Right lobe of liver (tissue), 6 donors: ENCODE results near the gene PPP1R27. TPM values are rescaled to one million over a fixed set of nuclear protein-coding genes. Genes with fewer than 3 reads are reported as not detected.

Experiments used
- ATAC-seq, 4 donors: fragments of 200-7000 bp; cut with Tn5 transposase; one replicate each; pipeline ENCODE4 v1.9.1; 2020; ENCODE audit warnings: mild to moderate bottlenecking in 4 of 4, moderate library complexity in 4 of 4
- DNase-seq, 3 donors: peaks; one replicate each; pipeline ENCODE4 v3.0.0-alpha.2; 2020
- H3K27ac ChIP-seq, 3 donors: fragments of 200-600 bp; one replicate each; pipeline ENCODE4 v1.8.0; 2022
- H3K27me3 ChIP-seq, 2 donors: fragments of 200-600 bp; one replicate each; pipeline ENCODE4 v1.8.0; 2022
- H3K36me3 ChIP-seq, 4 donors: fragments of 200-600 bp; sonication (generic) in 1 of 4; one replicate each; pipeline versions ENCODE4 v1.5.1 to v1.8.0; 2017 to 2022; ENCODE audit warnings: control low read depth in 1 of 4
- H3K4me1 ChIP-seq, 4 donors: fragments of 200-600 bp; sonication (generic) in 1 of 4; one replicate each; pipeline versions ENCODE4 v1.5.1 to v1.8.0; 2017 to 2022; ENCODE audit warnings: control low read depth in 1 of 4
- H3K4me3 ChIP-seq, 3 donors: fragments of 200-600 bp; one replicate each; pipeline ENCODE4 v1.8.0; 2022
- H3K9me3 ChIP-seq, 4 donors: fragments of 200-600 bp; sonication (generic) in 1 of 4; one replicate each; pipeline versions ENCODE4 v1.5.1 to v1.8.0; 2017 to 2022; ENCODE audit warnings: control low read depth in 1 of 4
- CTCF ChIP-seq, 4 donors: fragments of 200-600 bp in 3 of 4; fragments of 450-650 bp in 1 of 4; IDR thresholded peaks; one replicate each; pipeline versions ENCODE4 v1.5.1 to v1.8.0; 2016 to 2022; ENCODE audit warnings: antibody characterized with exemption in 4 of 4, mild to moderate bottlenecking in 2 of 4
- POLR2A ChIP-seq: fragments of 450-650 bp; IDR thresholded peaks from one replicate; pipeline ENCODE4 v1.6.1; 2017; ENCODE audit warnings: antibody characterized with exemption, mild to moderate bottlenecking
- WGBS: methylation state at CpG from one replicate; pipeline ENCODE4 v1.1.6; 2018; ENCODE audit warnings: low coverage, low lambda C conversion rate; ENCODE audit not compliant: insufficient coverage; ENCODE audit errors: missing lambda C conversion rate; 5-methylcytosine and 5-hydroxymethylcytosine counted together
- intact Hi-C, 2 donors: fragments of 100-400 bp; cut with DNase I; formaldehyde crosslinking; loops; one replicate each; pipeline versions ENCODE4 v1.11.2 to v1.14.1; 2022
- total RNA-seq, 6 experiments: library from RNA; depleted of rRNA in 2 of 6; stranded (reverse); fragments of >200 nt in 2 of 6; fragmentation: NEBNext Ultra II Directional in 3 of 6; extraction: Animal tissue kit (Norgen Biotek cat#: 25700) in 3 of 6; gene quantifications; one replicate each; pipeline versions ENCODE4 v1.1.0 to v1.2.4, GENCODE V29; 2016 to 2023
- donor health status: DM: no; HTN: yes; CAD: no.
- donor health status: DM: no; HTN: no; CAD: no.
- donor health status: DM: no; HTN: no; CAD: no.
- donor health status: DM: no; HTN: yes; CAD: no.
- donor health status: DM: no; HTN: yes; CAD: no.

Gene PPP1R27
- total RNA-seq, 6 experiments from 2014 or later, result 0.27 to 0.62 (median 0.40) TPM; not detected in 3

- no peaks in the 10 kb centered on the region for H3K9me3 ChIP-seq
- H3K4me1 ChIP-seq, result no peaks in the 10 kb centered on the region
- intact Hi-C loops, result no loop called here
- WGBS, result 90% methylated on average over 2 of the region's 3 CpGs
- H3K36me3 ChIP-seq, result no peaks in the 10 kb centered on the region
- H3K4me3 ChIP-seq, result no peak overlapping the region
- ATAC-seq, result no peak
- TF ChIP-seq POLR2A, result no peak
- TF ChIP-seq CTCF (IDR thresholded peaks at IDR 0.05), result no peak
- H3K27ac ChIP-seq, result no peak overlapping the region
- H3K27me3 ChIP-seq, result no peaks in the 10 kb centered on the region
- no peak for DNase-seq
These were observed 40.8 kb downstream of the PPP1R27 start for GRCh38 chr17:81794074-81794476.

GRCh38 chr17:81792675-81793615 lies 41.9 kb downstream of the PPP1R27 start:
- DNase-seq (no peak), ATAC-seq (no peak)
- intact Hi-C loops, result no loop called here
- H3K27me3 ChIP-seq, result no peaks in the 10 kb centered on the region
- TF ChIP-seq CTCF (IDR thresholded peaks at IDR 0.05) (no peak), POLR2A (no peak)
- H3K4me3 ChIP-seq, result no peak overlapping the region
- 77% methylated on average over 7 of the region's 8 CpGs for WGBS
- H3K4me1 ChIP-seq, result no peaks in the 10 kb centered on the region
- no peak overlapping the region for H3K27ac ChIP-seq
- no peaks in the 10 kb centered on the region for H3K36me3 ChIP-seq
- H3K9me3 ChIP-seq, result no peaks in the 10 kb centered on the region

Other genes starting within 250 kb of the PPP1R27 start
- gene NPLOC4, start 197.9 kb downstream of the PPP1R27 start, total RNA-seq, result 10 to 100 TPM; 46.5 to 63.2 (median 55.8) TPM
- 1 to 10 TPM in 1 of 6 experiments, under 1 TPM in 5; 0.18 to 1.2 (median 0.62) TPM for gene TSPAN10, start 197.9 kb downstream of the PPP1R27 start, total RNA-seq
- under 1 TPM in 4 of 6 experiments, not detected in 2; 0.40 to 0.93 (median 0.68) TPM for gene PDE6G, start 178.5 kb downstream of the PPP1R27 start, total RNA-seq
- gene OXLD1, start 168.4 kb downstream of the PPP1R27 start, total RNA-seq, result 10 to 100 TPM in 5 of 6 experiments, 1 to 10 TPM in 1; 8.3 to 24.3 (median 14.6) TPM
- 10 to 100 TPM in 1 of 6 experiments, 1 to 10 TPM in 5; 5.5 to 35.0 (median 6.5) TPM for gene CCDC137, start 168.3 kb downstream of the PPP1R27 start, total RNA-seq
- gene ARL16, start 151.3 kb downstream of the PPP1R27 start, total RNA-seq, result 10 to 100 TPM in 4 of 6 experiments, 1 to 10 TPM in 2; 5.3 to 16.8 (median 11.1) TPM
- gene HGS, start 151.0 kb downstream of the PPP1R27 start, total RNA-seq, result 10 to 100 TPM; 30.6 to 46.3 (median 37.3) TPM
- gene MRPL12, start 131.7 kb downstream of the PPP1R27 start, total RNA-seq, result 100 to 1,000 TPM in 2 of 6 experiments, 10 to 100 TPM in 4; 43.8 to 119 (median 59.3) TPM
- 10 to 100 TPM; 35.6 to 92.0 (median 72.7) TPM for gene SLC25A10, start 122.8 kb downstream of the PPP1R27 start, total RNA-seq
- gene GCGR, start 30.9 kb downstream of the PPP1R27 start, total RNA-seq, result 100 to 1,000 TPM in 2 of 6 experiments, 10 to 100 TPM in 4; 39.5 to 146 (median 68.5) TPM
- gene MCRIP1, start 1.8 kb downstream of the PPP1R27 start, total RNA-seq, result 10 to 100 TPM; 19.0 to 32.6 (median 25.7) TPM
- gene P4HB, start 25.5 kb upstream of the PPP1R27 start, total RNA-seq, result 1,000 to 10,000 TPM in 5 of 6 experiments, 100 to 1,000 TPM in 1; 856 to 5,039 (median 1,455) TPM
- gene ARHGDIA, start 36.3 kb upstream of the PPP1R27 start, total RNA-seq, result 100 to 1,000 TPM in 5 of 6 experiments, 10 to 100 TPM in 1; 92.4 to 162 (median 137) TPM
- gene ALYREF, start 56.5 kb upstream of the PPP1R27 start, total RNA-seq, result 10 to 100 TPM; 11.6 to 20.3 (median 18.8) TPM
- 100 to 1,000 TPM in 1 of 6 experiments, 10 to 100 TPM in 5; 54.3 to 101 (median 73.3) TPM for gene ANAPC11, start 56.7 kb upstream of the PPP1R27 start, total RNA-seq
- 1 to 10 TPM in 2 of 6 experiments, under 1 TPM in 2, not detected in 2; 0.12 to 1.5 (median 0.87) TPM for gene NPB, start 67.2 kb upstream of the PPP1R27 start, total RNA-seq
- gene PCYT2, start 76.3 kb upstream of the PPP1R27 start, total RNA-seq, result 100 to 1,000 TPM in 1 of 6 experiments, 10 to 100 TPM in 5; 63.5 to 103 (median 89.3) TPM
- gene SIRT7, start 83.1 kb upstream of the PPP1R27 start, total RNA-seq, result 10 to 100 TPM in 4 of 6 experiments, 1 to 10 TPM in 2; 7.4 to 15.0 (median 12.2) TPM
- gene MAFG, start 92.7 kb upstream of the PPP1R27 start, total RNA-seq, result 10 to 100 TPM in 2 of 6 experiments, 1 to 10 TPM in 4; 7.4 to 12.9 (median 9.2) TPM
- gene PYCR1, start 102.2 kb upstream of the PPP1R27 start, total RNA-seq, result 10 to 100 TPM in 1 of 6 experiments, 1 to 10 TPM in 5; 3.2 to 10.6 (median 5.1) TPM
- gene MYADML2, start 112.2 kb upstream of the PPP1R27 start, total RNA-seq, result not detected
- 1 to 10 TPM; 1.2 to 7.6 (median 3.0) TPM for gene NOTUM, start 126.1 kb upstream of the PPP1R27 start, total RNA-seq
- 10 to 100 TPM; 24.4 to 55.6 (median 32.9) TPM for gene ASPSCR1, start 142.6 kb upstream of the PPP1R27 start, total RNA-seq
- 10 to 100 TPM; 27.3 to 81.1 (median 47.8) TPM for gene CENPX, start 187.8 kb upstream of the PPP1R27 start, total RNA-seq
- gene LRRC45, start 188.3 kb upstream of the PPP1R27 start, total RNA-seq, result 10 to 100 TPM in 3 of 6 experiments, 1 to 10 TPM in 3; 4.9 to 15.6 (median 11.9) TPM
- gene RAC3, start 196.6 kb upstream of the PPP1R27 start, total RNA-seq, result 1 to 10 TPM; 3.4 to 9.0 (median 5.4) TPM
- gene DCXR, start 202.6 kb upstream of the PPP1R27 start, total RNA-seq, result 1,000 to 10,000 TPM in 2 of 6 experiments, 100 to 1,000 TPM in 4; 389 to 1,607 (median 735) TPM
- 10 to 100 TPM; 29.9 to 53.3 (median 43.7) TPM for gene RFNG, start 216.8 kb upstream of the PPP1R27 start, total RNA-seq
- 10 to 100 TPM; 46.5 to 93.5 (median 62.1) TPM for gene GPS1, start 216.8 kb upstream of the PPP1R27 start, total RNA-seq
- gene DUS1L, start 230.8 kb upstream of the PPP1R27 start, total RNA-seq, result 100 to 1,000 TPM in 2 of 6 experiments, 10 to 100 TPM in 4; 61.8 to 115 (median 89.9) TPM